HEK293 (cell line): ENCODE data around the gene SMIM33.

Experiments
- GLI4 ChIP-seq: fragments of 450-650 bp; formaldehyde crosslinking; IDR thresholded peaks from 2 replicates; pipeline ENCODE4 v1.5.1; 2016; ENCODE audit warnings: missing biosample characterization, missing genetic modification characterization
- GLIS1 ChIP-seq: fragments of 450-650 bp; formaldehyde crosslinking; IDR thresholded peaks from 2 replicates; pipeline ENCODE4 v1.5.1; 2016; ENCODE audit warnings: missing biosample characterization, missing genetic modification characterization
- GLIS2 ChIP-seq: fragments of 450-650 bp; formaldehyde crosslinking; IDR thresholded peaks from 2 replicates; pipeline ENCODE4 v1.5.1; 2016; ENCODE audit warnings: missing biosample characterization, missing genetic modification characterization
- KLF8 ChIP-seq: fragments of 450-650 bp; formaldehyde crosslinking; IDR thresholded peaks from 2 replicates; pipeline ENCODE4 v1.5.1; 2016; ENCODE audit warnings: missing biosample characterization, missing genetic modification characterization
- MYNN ChIP-seq: fragments of 450-650 bp; formaldehyde crosslinking; IDR thresholded peaks from 2 replicates; pipeline ENCODE4 v1.5.1; 2016; ENCODE audit warnings: missing biosample characterization, missing genetic modification characterization, borderline replicate concordance
- WT1 ChIP-seq: fragments of 450-650 bp; formaldehyde crosslinking; IDR thresholded peaks from 2 replicates; pipeline ENCODE4 v1.5.1; 2016; ENCODE audit warnings: missing biosample characterization, missing genetic modification characterization
- YY2 ChIP-seq: fragments of 450-650 bp; formaldehyde crosslinking; IDR thresholded peaks from 2 replicates; pipeline ENCODE4 v1.5.1; 2016; ENCODE audit warnings: missing biosample characterization, missing genetic modification characterization
- ZBTB21 ChIP-seq: fragments of 450-650 bp; formaldehyde crosslinking; IDR thresholded peaks from 2 replicates; pipeline ENCODE4 v1.5.1; 2017; ENCODE audit warnings: missing biosample characterization, missing genetic modification characterization
- ZBTB48 ChIP-seq: fragments of 450-650 bp; formaldehyde crosslinking; IDR thresholded peaks from 2 replicates; pipeline ENCODE4 v1.5.1; 2016; ENCODE audit warnings: missing biosample characterization, missing genetic modification characterization
- ZFP37 ChIP-seq: fragments of 450-650 bp; formaldehyde crosslinking; IDR thresholded peaks from 2 replicates; pipeline ENCODE4 v1.5.1; 2016; ENCODE audit warnings: missing biosample characterization, missing genetic modification characterization
- ZNF112 ChIP-seq: fragments of 450-650 bp; formaldehyde crosslinking; IDR thresholded peaks from 2 replicates; pipeline ENCODE4 v1.5.0; 2017; ENCODE audit warnings: missing biosample characterization, missing genetic modification characterization
- ZNF169 ChIP-seq: fragments of 450-650 bp; formaldehyde crosslinking; IDR thresholded peaks from 2 replicates; pipeline ENCODE4 v1.5.1; 2016; ENCODE audit warnings: missing biosample characterization, missing genetic modification characterization
- ZNF24 ChIP-seq: fragments of 450-650 bp; formaldehyde crosslinking; IDR thresholded peaks from 2 replicates; pipeline ENCODE4 v1.5.1; 2016; ENCODE audit warnings: missing biosample characterization, missing genetic modification characterization
- ZNF341 ChIP-seq: fragments of 450-650 bp; formaldehyde crosslinking; IDR thresholded peaks from 2 replicates; pipeline ENCODE4; 2016; ENCODE audit warnings: low read depth, missing biosample characterization, missing genetic modification characterization
- ZNF366 ChIP-seq: fragments of 450-650 bp; formaldehyde crosslinking; conservative IDR thresholded peaks from 2 replicates; pipeline ENCODE4 v1.5.1; 2016; ENCODE audit warnings: missing biosample characterization, missing genetic modification characterization
- ZNF37A ChIP-seq: fragments of 450-650 bp; IDR thresholded peaks from 2 replicates; pipeline ENCODE4 v1.5.1; 2018; ENCODE audit warnings: missing biosample characterization, missing genetic modification characterization
- ZNF433 ChIP-seq: fragments of 450-650 bp; formaldehyde crosslinking; IDR thresholded peaks from 2 replicates; pipeline ENCODE4 v1.5.1; 2016; ENCODE audit warnings: missing biosample characterization, missing genetic modification characterization, low read depth
- ZNF48 ChIP-seq: fragments of 450-650 bp; formaldehyde crosslinking; IDR thresholded peaks from 2 replicates; pipeline ENCODE4 v1.5.1; 2016; ENCODE audit warnings: missing biosample characterization, missing genetic modification characterization
- ZNF501 ChIP-seq: fragments of 450-650 bp; formaldehyde crosslinking; IDR thresholded peaks from 2 replicates; pipeline ENCODE4 v1.5.1; 2016; ENCODE audit warnings: missing biosample characterization, missing genetic modification characterization
- ZNF549 ChIP-seq: fragments of 450-650 bp; IDR thresholded peaks from 2 replicates; pipeline ENCODE4 v1.5.1; 2018; ENCODE audit warnings: missing biosample characterization, missing genetic modification characterization, mild to moderate bottlenecking, inconsistent platforms, moderate library complexity
- ZNF555 ChIP-seq: fragments of 450-650 bp; formaldehyde crosslinking; conservative IDR thresholded peaks from 2 replicates; pipeline ENCODE4 v1.5.1; 2017; ENCODE audit warnings: missing biosample characterization, mild to moderate bottlenecking, missing genetic modification characterization, inconsistent platforms
- ZNF626 ChIP-seq: fragments of 450-650 bp; sonication (Bioruptor Pico); formaldehyde crosslinking; IDR thresholded peaks from 2 replicates; pipeline ENCODE4 v1.5.1; 2018; ENCODE audit warnings: missing biosample characterization, missing genetic modification characterization, inconsistent platforms
- ZNF777 ChIP-seq: fragments of 450-650 bp; formaldehyde crosslinking; IDR thresholded peaks from 2 replicates; pipeline ENCODE4 v1.5.1; 2017; ENCODE audit warnings: missing biosample characterization, missing genetic modification characterization, borderline replicate concordance
- ZNF792 ChIP-seq: fragments of 450-650 bp; formaldehyde crosslinking; IDR thresholded peaks from 2 replicates; pipeline ENCODE4 v1.5.1; 2016; ENCODE audit warnings: missing biosample characterization, missing genetic modification characterization
- ZNF830 ChIP-seq: fragments of 450-650 bp; IDR thresholded peaks from 2 replicates; pipeline ENCODE4 v1.5.0; 2018; ENCODE audit warnings: missing biosample characterization, missing genetic modification characterization, low read depth, mild to moderate bottlenecking, moderate library complexity
- ZSCAN16 ChIP-seq: fragments of 450-650 bp; formaldehyde crosslinking; IDR thresholded peaks from 2 replicates; pipeline ENCODE4 v1.5.1; 2016; ENCODE audit warnings: missing biosample characterization, missing genetic modification characterization
- ZSCAN23 ChIP-seq: fragments of 450-650 bp; formaldehyde crosslinking; IDR thresholded peaks from 2 replicates; pipeline ENCODE4 v1.5.1; 2016; ENCODE audit warnings: missing biosample characterization, missing genetic modification characterization
- TF ChIP-seq, protein P1 (sequence below): fragments of 450-650 bp; formaldehyde crosslinking; IDR thresholded peaks from 2 replicates; pipeline ENCODE4 v1.5.1; 2016; ENCODE audit warnings: missing biosample characterization, missing genetic modification characterization
- TF ChIP-seq, protein P2 (sequence below): fragments of 450-650 bp; formaldehyde crosslinking; IDR thresholded peaks from 2 replicates; pipeline ENCODE4 v1.5.1; 2016; ENCODE audit warnings: missing biosample characterization, missing genetic modification characterization, low read depth
- TF ChIP-seq, protein P3 (sequence below): fragments of 450-650 bp; formaldehyde crosslinking; IDR thresholded peaks from 2 replicates; pipeline ENCODE4 v1.5.1; 2016; ENCODE audit warnings: missing biosample characterization, missing genetic modification characterization
- TF ChIP-seq, protein P4 (sequence below): fragments of 450-650 bp; formaldehyde crosslinking; IDR thresholded peaks from 2 replicates; pipeline ENCODE4 v1.5.1; 2016; ENCODE audit warnings: missing biosample characterization, missing genetic modification characterization
- TF ChIP-seq, protein P5 (sequence below): fragments of 450-650 bp; formaldehyde crosslinking; IDR thresholded peaks from 2 replicates; pipeline ENCODE4 v1.5.1; 2017; ENCODE audit warnings: missing biosample characterization, missing genetic modification characterization

Gene SMIM33

DNA sequence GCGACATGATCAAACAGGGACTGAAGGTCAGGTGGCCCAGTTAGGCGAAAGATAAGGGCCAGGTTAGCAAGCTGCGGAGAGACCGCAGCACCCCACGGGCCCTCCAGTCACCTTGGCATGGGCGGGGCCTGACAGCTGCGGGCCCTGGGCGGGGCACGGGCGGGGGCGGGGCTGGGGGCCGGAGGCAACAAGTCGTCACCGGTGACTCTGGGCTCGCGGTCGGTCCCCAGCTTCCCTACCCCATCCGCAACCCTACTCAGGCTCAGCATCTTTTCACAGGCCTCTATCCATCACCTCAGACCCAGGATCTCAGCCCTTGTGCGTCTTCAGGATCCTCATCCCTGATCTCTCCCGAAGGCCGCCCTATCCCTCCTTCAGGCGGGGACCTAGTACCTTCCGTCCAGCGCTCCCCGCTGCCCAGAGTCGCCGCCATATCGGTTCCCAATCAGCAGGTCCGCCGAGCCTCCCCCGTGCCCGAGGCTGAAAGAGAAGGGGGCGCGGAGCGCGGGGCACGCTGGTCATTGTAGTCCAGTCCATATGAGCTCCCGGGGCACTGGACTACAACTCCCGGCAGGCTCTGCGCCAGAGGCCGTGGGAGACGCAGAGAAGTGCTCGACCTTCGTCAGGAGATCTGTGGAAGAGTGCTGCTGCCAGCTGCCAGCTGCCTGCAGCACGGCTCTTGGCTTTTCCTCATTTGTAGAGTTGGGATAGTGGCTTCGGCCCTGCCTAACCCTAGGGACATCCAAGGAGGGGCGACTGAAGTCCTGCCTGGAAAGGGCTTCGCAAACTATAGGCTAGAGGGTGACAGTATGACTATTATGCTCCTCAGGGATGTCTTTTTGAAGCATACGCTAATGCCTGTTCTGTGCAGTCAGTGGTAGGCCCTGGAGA is 31.5 kb upstream of the SMIM33 start, which contains the start of gene DNAJC18 (continued):
- TF ChIP-seq, protein P1, sequence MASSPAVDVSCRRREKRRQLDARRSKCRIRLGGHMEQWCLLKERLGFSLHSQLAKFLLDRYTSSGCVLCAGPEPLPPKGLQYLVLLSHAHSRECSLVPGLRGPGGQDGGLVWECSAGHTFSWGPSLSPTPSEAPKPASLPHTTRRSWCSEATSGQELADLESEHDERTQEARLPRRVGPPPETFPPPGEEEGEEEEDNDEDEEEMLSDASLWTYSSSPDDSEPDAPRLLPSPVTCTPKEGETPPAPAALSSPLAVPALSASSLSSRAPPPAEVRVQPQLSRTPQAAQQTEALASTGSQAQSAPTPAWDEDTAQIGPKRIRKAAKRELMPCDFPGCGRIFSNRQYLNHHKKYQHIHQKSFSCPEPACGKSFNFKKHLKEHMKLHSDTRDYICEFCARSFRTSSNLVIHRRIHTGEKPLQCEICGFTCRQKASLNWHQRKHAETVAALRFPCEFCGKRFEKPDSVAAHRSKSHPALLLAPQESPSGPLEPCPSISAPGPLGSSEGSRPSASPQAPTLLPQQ = peak; percentile 92
- TF ChIP-seq YY2 (tag by site-specific recombination) (peak; percentile 90), GLI4 (tag by site-specific recombination) (no peak), ZNF24 (tag by site-specific recombination) (peak; percentile 86; the same call in 1 of the 2 replicates), ZNF830 (tag by site-specific recombination) (no peak), ZBTB21 (tag by site-specific recombination) (peak; percentile 91), ZNF501 (tag by site-specific recombination) (peak; percentile 90), ZSCAN23 (tag by site-specific recombination) (peak; percentile 66; the same call in 1 of the 2 replicates), ZNF169 (tag by site-specific recombination) (no peak), ZNF777 (tag by site-specific recombination) (peak; percentile 83), ZNF555 (tag by site-specific recombination) (no peak), ZNF433 (tag by site-specific recombination) (no peak), GLIS1 (tag by site-specific recombination) (peak; percentile 91), ZFP37 (no peak; the same call in 1 of the 2 replicates), MYNN (tag by site-specific recombination) (peak; percentile 18; the same call in 1 of the 2 replicates), ZNF626 (tag by site-specific recombination) (no peak), ZNF37A (tag by site-specific recombination) (no peak), KLF8 (tag by site-specific recombination) (peak; percentile 89), GLIS2 (tag by site-specific recombination) (peak; percentile 34; the same call in 1 of the 2 replicates), WT1 (peak; percentile 82), ZNF792 (no peak), ZSCAN16 (tag by site-specific recombination) (peak; percentile 64; the same call in 1 of the 2 replicates), ZNF549 (tag by site-specific recombination) (no peak), ZBTB48 (tag by site-specific recombination) (peak; percentile 93), ZNF112 (tag by site-specific recombination) (no peak), ZNF341 (tag by site-specific recombination) (peak; percentile 93), ZNF48 (no peak), ZNF366 (tag by site-specific recombination) (peak; percentile 82)
- TF ChIP-seq, protein P2, sequence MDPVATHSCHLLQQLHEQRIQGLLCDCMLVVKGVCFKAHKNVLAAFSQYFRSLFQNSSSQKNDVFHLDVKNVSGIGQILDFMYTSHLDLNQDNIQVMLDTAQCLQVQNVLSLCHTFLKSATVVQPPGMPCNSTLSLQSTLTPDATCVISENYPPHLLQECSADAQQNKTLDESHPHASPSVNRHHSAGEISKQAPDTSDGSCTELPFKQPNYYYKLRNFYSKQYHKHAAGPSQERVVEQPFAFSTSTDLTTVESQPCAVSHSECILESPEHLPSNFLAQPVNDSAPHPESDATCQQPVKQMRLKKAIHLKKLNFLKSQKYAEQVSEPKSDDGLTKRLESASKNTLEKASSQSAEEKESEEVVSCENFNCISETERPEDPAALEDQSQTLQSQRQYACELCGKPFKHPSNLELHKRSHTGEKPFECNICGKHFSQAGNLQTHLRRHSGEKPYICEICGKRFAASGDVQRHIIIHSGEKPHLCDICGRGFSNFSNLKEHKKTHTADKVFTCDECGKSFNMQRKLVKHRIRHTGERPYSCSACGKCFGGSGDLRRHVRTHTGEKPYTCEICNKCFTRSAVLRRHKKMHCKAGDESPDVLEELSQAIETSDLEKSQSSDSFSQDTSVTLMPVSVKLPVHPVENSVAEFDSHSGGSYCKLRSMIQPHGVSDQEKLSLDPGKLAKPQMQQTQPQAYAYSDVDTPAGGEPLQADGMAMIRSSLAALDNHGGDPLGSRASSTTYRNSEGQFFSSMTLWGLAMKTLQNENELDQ (tag by site-specific recombination) = no peak
- TF ChIP-seq, protein P3, sequence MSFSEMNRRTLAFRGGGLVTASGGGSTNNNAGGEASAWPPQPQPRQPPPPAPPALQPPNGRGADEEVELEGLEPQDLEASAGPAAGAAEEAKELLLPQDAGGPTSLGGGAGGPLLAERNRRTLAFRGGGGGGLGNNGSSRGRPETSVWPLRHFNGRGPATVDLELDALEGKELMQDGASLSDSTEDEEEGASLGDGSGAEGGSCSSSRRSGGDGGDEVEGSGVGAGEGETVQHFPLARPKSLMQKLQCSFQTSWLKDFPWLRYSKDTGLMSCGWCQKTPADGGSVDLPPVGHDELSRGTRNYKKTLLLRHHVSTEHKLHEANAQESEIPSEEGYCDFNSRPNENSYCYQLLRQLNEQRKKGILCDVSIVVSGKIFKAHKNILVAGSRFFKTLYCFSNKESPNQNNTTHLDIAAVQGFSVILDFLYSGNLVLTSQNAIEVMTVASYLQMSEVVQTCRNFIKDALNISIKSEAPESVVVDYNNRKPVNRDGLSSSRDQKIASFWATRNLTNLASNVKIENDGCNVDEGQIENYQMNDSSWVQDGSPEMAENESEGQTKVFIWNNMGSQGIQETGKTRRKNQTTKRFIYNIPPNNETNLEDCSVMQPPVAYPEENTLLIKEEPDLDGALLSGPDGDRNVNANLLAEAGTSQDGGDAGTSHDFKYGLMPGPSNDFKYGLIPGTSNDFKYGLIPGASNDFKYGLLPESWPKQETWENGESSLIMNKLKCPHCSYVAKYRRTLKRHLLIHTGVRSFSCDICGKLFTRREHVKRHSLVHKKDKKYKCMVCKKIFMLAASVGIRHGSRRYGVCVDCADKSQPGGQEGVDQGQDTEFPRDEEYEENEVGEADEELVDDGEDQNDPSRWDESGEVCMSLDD (tag by site-specific recombination) = peak; percentile 97
- TF ChIP-seq, protein P4, sequence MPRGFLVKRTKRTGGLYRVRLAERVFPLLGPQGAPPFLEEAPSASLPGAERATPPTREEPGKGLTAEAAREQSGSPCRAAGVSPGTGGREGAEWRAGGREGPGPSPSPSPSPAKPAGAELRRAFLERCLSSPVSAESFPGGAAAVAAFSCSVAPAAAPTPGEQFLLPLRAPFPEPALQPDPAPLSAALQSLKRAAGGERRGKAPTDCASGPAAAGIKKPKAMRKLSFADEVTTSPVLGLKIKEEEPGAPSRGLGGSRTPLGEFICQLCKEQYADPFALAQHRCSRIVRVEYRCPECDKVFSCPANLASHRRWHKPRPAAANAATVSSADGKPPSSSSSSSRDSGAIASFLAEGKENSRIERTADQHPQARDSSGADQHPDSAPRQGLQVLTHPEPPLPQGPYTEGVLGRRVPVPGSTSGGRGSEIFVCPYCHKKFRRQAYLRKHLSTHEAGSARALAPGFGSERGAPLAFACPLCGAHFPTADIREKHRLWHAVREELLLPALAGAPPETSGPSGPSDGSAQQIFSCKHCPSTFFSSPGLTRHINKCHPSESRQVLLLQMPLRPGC (tag by site-specific recombination) = no peak
- TF ChIP-seq, protein P5, sequence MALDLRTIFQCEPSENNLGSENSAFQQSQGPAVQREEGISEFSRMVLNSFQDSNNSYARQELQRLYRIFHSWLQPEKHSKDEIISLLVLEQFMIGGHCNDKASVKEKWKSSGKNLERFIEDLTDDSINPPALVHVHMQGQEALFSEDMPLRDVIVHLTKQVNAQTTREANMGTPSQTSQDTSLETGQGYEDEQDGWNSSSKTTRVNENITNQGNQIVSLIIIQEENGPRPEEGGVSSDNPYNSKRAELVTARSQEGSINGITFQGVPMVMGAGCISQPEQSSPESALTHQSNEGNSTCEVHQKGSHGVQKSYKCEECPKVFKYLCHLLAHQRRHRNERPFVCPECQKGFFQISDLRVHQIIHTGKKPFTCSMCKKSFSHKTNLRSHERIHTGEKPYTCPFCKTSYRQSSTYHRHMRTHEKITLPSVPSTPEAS (tag by site-specific recombination) = peak; percentile 44; the same call in 1 of the 2 replicates
